Stimulated activated CD4-positive, alpha-beta T cell treated with anti-CD3 and anti-CD28 coated beads, Interleukin-4, amount 100 ng/mL, for 24 hours (primary cell): ENCODE measurements around the gene SORCS1.

ENCODE experiments used
- DNase-seq: peaks from one replicate; pipeline ENCODE4 v3.0.0-alpha.2; 2020

SORCS1 gene

DNA sequence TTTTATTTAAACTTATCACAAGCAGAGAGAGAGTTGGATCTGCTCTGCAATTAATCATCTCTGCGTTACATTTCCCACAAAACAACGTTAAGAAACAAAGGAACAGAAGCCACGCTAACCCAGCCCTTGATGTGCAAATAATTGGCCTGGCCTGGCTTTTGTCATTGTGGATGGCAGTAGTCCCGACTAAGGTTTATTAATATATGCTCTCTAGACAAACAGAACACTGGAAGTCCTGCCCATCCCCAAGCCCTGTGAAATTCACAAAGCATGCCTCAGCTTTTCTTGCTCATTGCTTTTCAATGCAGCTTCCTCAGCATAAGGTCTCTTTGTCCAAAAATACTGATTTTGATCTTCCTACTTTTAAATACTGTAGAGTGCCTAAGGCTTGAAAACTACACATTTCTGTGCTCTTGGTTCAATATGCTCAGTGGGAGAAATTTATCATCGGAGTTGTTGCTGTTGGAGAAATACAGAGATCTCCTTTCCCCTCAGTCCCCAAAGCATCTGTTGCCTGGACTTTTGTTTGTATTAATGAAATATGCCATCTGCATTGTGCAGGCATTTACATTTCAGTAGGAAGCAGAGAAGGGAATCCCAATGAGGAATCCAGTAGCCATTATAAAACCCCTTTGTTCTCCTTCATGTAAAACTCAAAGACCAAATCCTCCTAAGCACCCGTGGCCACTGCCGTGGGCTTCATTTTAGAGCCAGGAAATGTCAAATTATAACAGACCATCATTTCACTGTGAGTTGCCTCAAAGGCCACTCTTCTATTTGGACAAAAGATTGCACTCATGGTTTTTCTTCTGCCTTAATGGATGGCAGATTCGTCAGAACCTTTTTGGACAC lies 61.1 kb downstream of the SORCS1 start:
- no peak for DNase-seq

- no peak for DNase-seq
These were observed 66.2 kb downstream of the SORCS1 start for GRCh38 chr10:107098326-107098725.

- no peak for DNase-seq
These were observed 69.5 kb downstream of the SORCS1 start for GRCh38 chr10:107094824-107095522.

GRCh38 chr10:107092321-107092720 lies 72.2 kb downstream of the SORCS1 start:
- DNase-seq = no peak

- no peak for DNase-seq
These were observed 73.4 kb downstream of the SORCS1 start for GRCh38 chr10:107091126-107091525.

- DNase-seq = no peak
These were observed 78.6 kb downstream of the SORCS1 start for GRCh38 chr10:107085665-107086525.

GRCh38 chr10:107083388-107084009 lies 81.0 kb downstream of the SORCS1 start:
- DNase-seq = no peak

DNA sequence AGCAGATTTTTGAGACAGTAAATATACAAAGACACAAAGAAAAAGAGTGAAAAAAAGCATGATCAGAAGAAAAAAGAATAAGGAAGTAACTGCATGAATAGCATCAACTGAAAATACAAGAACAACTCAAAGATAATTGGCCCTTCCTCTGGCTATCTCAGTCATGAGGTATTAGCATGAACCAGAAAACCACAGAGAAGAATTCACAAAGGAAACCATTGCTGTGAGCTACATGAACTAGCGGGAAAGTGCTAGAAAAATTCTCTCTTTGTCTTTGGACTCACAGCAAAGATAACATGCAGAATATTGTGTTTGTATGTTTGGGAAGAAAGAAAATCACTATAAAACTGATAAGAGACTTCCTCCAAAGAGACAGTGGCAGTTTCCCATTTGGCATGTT lies 82.9 kb downstream of the SORCS1 start:
- no peak for DNase-seq

DNA sequence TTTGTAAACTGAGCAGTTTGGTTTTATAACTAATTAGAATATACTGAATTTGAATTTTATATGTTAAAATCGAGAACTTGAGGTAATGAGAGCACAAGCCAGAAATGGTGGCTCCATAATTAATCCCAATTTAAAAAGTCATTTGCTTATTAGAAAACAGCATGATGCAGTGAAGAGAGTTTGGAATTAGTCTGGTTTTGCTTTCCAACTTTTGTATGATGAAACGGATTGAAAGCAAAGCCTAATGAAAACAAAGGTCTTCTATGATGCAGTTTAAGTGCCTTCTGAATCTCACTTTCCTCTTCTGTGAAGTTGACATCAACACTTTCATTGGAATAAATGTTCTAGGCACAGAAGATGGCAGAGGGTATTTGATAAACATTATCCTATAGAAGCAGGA lies 89.4 kb downstream of the SORCS1 start:
- DNase-seq = no peak

GRCh38 chr10:107072786-107073185 lies 91.7 kb downstream of the SORCS1 start:
- DNase-seq = no peak

DNA sequence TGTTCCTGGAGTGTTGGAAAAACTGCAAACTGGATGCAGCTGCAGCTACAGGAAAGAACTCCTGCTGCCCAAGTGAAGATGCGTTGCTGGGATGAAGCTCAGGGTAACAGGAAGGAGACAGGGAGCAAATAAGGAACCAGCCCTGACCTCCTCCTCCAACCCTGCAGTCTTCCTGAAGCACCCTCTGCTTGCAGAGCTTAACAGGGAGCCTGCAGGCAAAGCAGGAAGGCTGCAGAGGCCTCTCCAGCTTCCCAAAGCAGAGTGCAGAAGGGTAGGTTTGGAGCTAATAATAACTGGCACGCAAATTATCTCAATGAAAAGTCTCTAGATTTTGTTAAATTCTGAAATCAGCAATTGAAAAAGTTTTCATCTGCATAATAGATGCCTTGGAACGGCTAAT lies 92.5 kb downstream of the SORCS1 start:
- DNase-seq = no peak

- no peak for DNase-seq
These were observed 93.2 kb downstream of the SORCS1 start for GRCh38 chr10:107071301-107071700.

- DNase-seq = no peak
These were observed 96.7 kb downstream of the SORCS1 start for GRCh38 chr10:107067843-107068242.

DNA sequence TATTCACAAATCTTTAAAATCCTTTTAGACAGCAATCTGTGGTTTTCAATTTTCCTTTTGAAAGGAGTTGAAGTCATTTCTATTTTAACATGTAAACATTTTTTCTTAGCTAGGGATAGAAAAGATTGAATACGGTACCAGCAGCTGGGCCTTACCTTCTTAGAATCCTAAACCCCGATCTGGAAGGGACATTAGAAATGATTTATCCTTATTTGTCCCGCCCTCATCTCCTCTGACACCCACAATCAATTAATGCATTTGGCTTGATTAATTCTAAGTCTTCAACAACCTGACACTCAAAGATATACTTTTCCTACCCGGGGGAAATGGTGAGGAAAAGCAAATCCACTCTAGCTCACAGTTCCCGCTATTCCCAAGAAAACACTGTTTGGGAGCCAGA lies 100.4 kb downstream of the SORCS1 start:
- no peak for DNase-seq

- DNase-seq = no peak
These were observed 104.6 kb downstream of the SORCS1 start for GRCh38 chr10:107059872-107060271.

- no peak for DNase-seq
These were observed 105.3 kb downstream of the SORCS1 start for GRCh38 chr10:107059068-107059804.

GRCh38 chr10:107058331-107058730 lies 106.2 kb downstream of the SORCS1 start:
- DNase-seq = no peak

GRCh38 chr10:107056182-107056581 lies 108.3 kb downstream of the SORCS1 start:
- no peak for DNase-seq

DNA sequence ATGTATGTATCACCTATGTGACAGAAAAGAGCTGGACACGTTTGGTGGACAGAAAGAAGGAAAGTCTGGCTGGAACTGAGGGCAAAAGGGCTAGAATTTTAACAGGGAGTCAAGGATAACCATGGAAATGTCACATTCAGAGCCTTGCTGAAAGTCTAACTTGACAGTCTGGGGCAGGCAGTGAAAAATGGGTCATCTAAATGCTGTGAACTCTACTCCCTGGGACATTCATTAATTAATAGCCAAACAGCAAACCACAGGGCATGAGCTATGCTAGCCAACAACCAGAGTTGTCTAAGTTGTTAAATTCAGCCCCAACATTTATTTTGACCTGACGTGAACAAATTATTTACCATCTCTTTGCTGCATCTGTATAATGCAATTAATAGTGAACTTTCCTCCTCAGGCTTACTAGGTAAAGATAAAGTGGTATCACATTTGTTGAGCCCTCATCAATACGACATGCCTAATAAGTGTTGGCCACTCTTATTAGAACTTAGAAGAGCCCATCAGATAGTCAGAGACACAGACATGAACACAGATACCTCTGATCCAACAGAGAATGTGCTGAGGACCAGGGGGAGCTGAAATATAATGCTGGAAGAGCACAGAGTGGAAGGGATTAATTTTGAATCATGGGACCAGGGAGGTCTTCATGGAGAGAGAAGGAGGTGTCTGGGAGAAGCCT lies 109.9 kb downstream of the SORCS1 start:
- no peak for DNase-seq

- no peak for DNase-seq
These were observed 112.7 kb downstream of the SORCS1 start for GRCh38 chr10:107051769-107052168.

- no peak for DNase-seq
These were observed 121.0 kb downstream of the SORCS1 start for GRCh38 chr10:107043461-107043860.
